K562 (cell line): ENCODE data around the gene LYSMD4. TPM values are rescaled to one million over a fixed set of nuclear protein-coding genes. Genes with fewer than 3 reads are reported as not detected.

Experiments used
- ATAC-seq: fragments of 200-7000 bp; cut with Tn5 transposase; 3 replicates; pipeline ENCODE4 v1.9.1; 2020; ENCODE audit warnings: moderate library complexity
- BruUV-seq: library from RNA; stranded (reverse); fragments of 400-500 nt; replicated peaks from 2 replicates; lab custom pipeline; 2021; lab: Mats Ljungman, UMichigan
- CTCF ChIA-PET: fragments of 300-600 bp; formaldehyde crosslinking; extraction: SDS; loops from one replicate; lab custom pipeline; 2021; ENCODE audit warnings: low intra/inter-chr PET ratio; lab: Yijun Ruan, JAX
- POLR2A ChIA-PET: fragments of 300-600, 350-650 bp; sonication (Branson Sonifier 250); formaldehyde crosslinking; extraction: SDS; loops from one replicate; lab custom pipeline; 2021; ENCODE audit warnings: antibody characterized with exemption, inconsistent platforms; lab: Yijun Ruan, JAX
- DNase-seq, 4 experiments: peaks; one replicate each; pipeline versions ENCODE4 v3.0.0 to v3.0.0-alpha.2; 2011 to 2018; ENCODE audit warnings: low spot score in 3 of 4, mixed read lengths in 3 of 4; ENCODE audit errors: extremely low read depth in 1 of 4
- FAIRE-seq: peaks from 2 replicates; lab custom pipeline; 2011; peaks lifted over from hg19 to GRCh38; lab: Jason Lieb, UNC
- H2AFZ ChIP-seq: 2 replicates; pipeline ENCODE4 v1.6.0; 2011; ENCODE audit warnings: low read depth, low read length, control low read depth, inconsistent platforms
- H3K27ac ChIP-seq: fragments of 200-600 bp; 3 replicates; pipeline ENCODE4 v1.8.0; 2011; ENCODE audit warnings: low read depth, mild to moderate bottlenecking, control low read depth, inconsistent platforms, low read length, moderate library complexity, mixed read lengths; ENCODE audit errors: extremely low read depth
- H3K27me3 ChIP-seq, 2 experiments: fragments of 300-600 bp in 1 of 2; 2 replicates in 1 of 2; 3 replicates in 1 of 2; pipeline versions ENCODE4 v1.6.0 to v1.8.0; 2011; ENCODE audit warnings: inconsistent platforms in 2 of 2, low read length in 2 of 2, mild to moderate bottlenecking in 1 of 2, mixed read lengths in 1 of 2, moderate library complexity in 1 of 2; ENCODE audit not compliant: control insufficient read depth in 2 of 2, insufficient read depth in 2 of 2
- H3K36me3 ChIP-seq: fragments of 300-600 bp; 3 replicates; pipeline ENCODE4 v1.8.0; 2011; ENCODE audit warnings: mild to moderate bottlenecking, low read length, inconsistent platforms; ENCODE audit not compliant: control insufficient read depth, insufficient read depth
- H3K4me1 ChIP-seq, 2 experiments: fragments of 200-600 bp in 1 of 2; replicated peaks in 1 of 2; 2 replicates in 1 of 2; 3 replicates in 1 of 2; pipeline versions ENCODE4 v1.5.1 to v1.8.0; 2011; ENCODE audit warnings: inconsistent platforms in 2 of 2, low read length in 2 of 2, mild to moderate bottlenecking in 1 of 2, mixed read lengths in 1 of 2, moderate library complexity in 1 of 2; ENCODE audit not compliant: control insufficient read depth in 2 of 2, insufficient read depth in 2 of 2
- H3K4me2 ChIP-seq: 2 replicates; pipeline ENCODE4 v1.6.1; 2011; ENCODE audit warnings: low read length, control low read depth, inconsistent platforms, mixed read lengths; ENCODE audit not compliant: insufficient read depth
- H3K4me3 ChIP-seq: fragments of 200-600 bp; sonication (generic), shearing (Covaris generic); 2 replicates; pipeline ENCODE4 v1.5.1; 2016; ENCODE audit warnings: control low read depth, inconsistent platforms
- H3K79me2 ChIP-seq: fragments of 200-600 bp; 3 replicates; pipeline ENCODE4 v1.8.0; 2011; ENCODE audit warnings: low read length, inconsistent platforms; ENCODE audit not compliant: control insufficient read depth, insufficient read depth
- H3K9ac ChIP-seq, 2 experiments: 2 replicates each; pipeline versions ENCODE4 v1.6.0 to v1.6.1; 2011; ENCODE audit warnings: low read depth in 2 of 2, low read length in 2 of 2, control low read depth in 1 of 2, inconsistent platforms in 1 of 2, mild to moderate bottlenecking in 1 of 2, mixed read lengths in 1 of 2; ENCODE audit not compliant: insufficient read depth in 1 of 2
- H3K9me1 ChIP-seq: one replicate; pipeline ENCODE4 v1.6.0; 2011; ENCODE audit warnings: inconsistent platforms, mild to moderate bottlenecking, low read length, moderate library complexity; ENCODE audit not compliant: control insufficient read depth, insufficient read depth
- H3K9me3 ChIP-seq: replicated peaks from 2 replicates; pipeline ENCODE4 v1.5.1; 2011; ENCODE audit warnings: low read depth, low read length, inconsistent platforms; ENCODE audit not compliant: control insufficient read depth, insufficient read depth
- H4K20me1 ChIP-seq: replicated peaks from 2 replicates; pipeline ENCODE4 v1.6.1; 2011; ENCODE audit warnings: low read length, inconsistent platforms, mixed read lengths; ENCODE audit not compliant: control insufficient read depth, insufficient read depth
- CXXC5 ChIP-seq: fragments of 250-450 bp; sonication (Bioruptor Pico); IDR thresholded peaks from 2 replicates; pipeline ENCODE4 v1.8.0; 2022; ENCODE audit warnings: inconsistent platforms, mild to moderate bottlenecking, moderate library complexity
- HNRNPK ChIP-seq: fragments of 200-400 bp; formaldehyde crosslinking; IDR thresholded peaks from one replicate; pipeline ENCODE4 v1.6.1; 2018; ENCODE audit warnings: mild to moderate bottlenecking, low read depth, low read length; ENCODE audit not compliant: poor library complexity, severe bottlenecking
- POLR2G ChIP-seq: fragments of 200-400 bp; formaldehyde crosslinking; IDR thresholded peaks from 2 replicates; pipeline ENCODE4 v1.6.1; 2017; ENCODE audit warnings: low read depth, mild to moderate bottlenecking, antibody characterized with exemption, low read length, moderate library complexity
- ZSCAN32 ChIP-seq: fragments of 450-650 bp; formaldehyde crosslinking; IDR thresholded peaks from 2 replicates; pipeline ENCODE4 v1.4.0; 2020; ENCODE audit warnings: mild to moderate bottlenecking, moderate library complexity
- WGBS: fragments of 100-300 bp; shearing (Covaris generic); methylation state at CpG from one replicate; pipeline ENCODE4 v1.1.6; 2016; ENCODE audit warnings: low coverage, mixed read lengths; ENCODE audit not compliant: insufficient coverage; ENCODE audit errors: missing lambda C conversion rate; 5-methylcytosine and 5-hydroxymethylcytosine counted together
- in situ Hi-C: fragments of 300-500 bp; cut with MboI; formaldehyde crosslinking; loops from 4 replicates; pipeline ENCODE4 v1.15.0; 2018; ENCODE audit warnings: inconsistent platforms, mixed read lengths
- intact Hi-C: fragments of 100-400 bp; cut with micrococcal nuclease; formaldehyde crosslinking; loops from 2 replicates; pipeline ENCODE4 v1.14.2; 2022
- polyA plus RNA-seq, 8 experiments: library from polyadenylated mRNA; depleted of rRNA in 4 of 8; stranded (reverse) in 5 of 8; unstranded in 3 of 8; fragments of >200 nt; fragmentation: Nextera tagmentation in 2 of 8; fragmentation: Illumina TruSeq in 1 of 8; extraction: Ambion mirVana in 2 of 8; extraction: Trizol in 1 of 8; gene quantifications; 2 replicates each; pipeline versions ENCODE4 v1.2.1 to v1.2.3, GENCODE V29; 2011 to 2014; ENCODE audit warnings: inconsistent platforms in 1 of 8, missing spikeins in 1 of 8
- total RNA-seq, 7 experiments: library from RNA; depleted of rRNA in 6 of 7; stranded (reverse); fragments of >200 nt in 6 of 7; fragmentation: Illumina TruSeq in 2 of 7; extraction: Trizol in 2 of 7; gene quantifications; 2 replicates each; pipeline versions ENCODE4 v1.2.1 to v1.2.3, GENCODE V29; 2011 to 2021; ENCODE audit warnings: low replicate concordance in 1 of 7
- TF ChIP-seq, protein P1 (sequence below): fragments of 250-450 bp; sonication (Bioruptor Pico); IDR thresholded peaks from 2 replicates; pipeline ENCODE4 v1.8.0; 2022; ENCODE audit warnings: moderate library complexity, mild to moderate bottlenecking, inconsistent platforms

LYSMD4 gene
- total and polyA plus RNA-seq, 9 of the 15 experiments (the other 6 are each of a cell fraction or from before 2014, with no cell fraction given) = 0.46 to 3.1 (median 2.0) TPM

DNA sequence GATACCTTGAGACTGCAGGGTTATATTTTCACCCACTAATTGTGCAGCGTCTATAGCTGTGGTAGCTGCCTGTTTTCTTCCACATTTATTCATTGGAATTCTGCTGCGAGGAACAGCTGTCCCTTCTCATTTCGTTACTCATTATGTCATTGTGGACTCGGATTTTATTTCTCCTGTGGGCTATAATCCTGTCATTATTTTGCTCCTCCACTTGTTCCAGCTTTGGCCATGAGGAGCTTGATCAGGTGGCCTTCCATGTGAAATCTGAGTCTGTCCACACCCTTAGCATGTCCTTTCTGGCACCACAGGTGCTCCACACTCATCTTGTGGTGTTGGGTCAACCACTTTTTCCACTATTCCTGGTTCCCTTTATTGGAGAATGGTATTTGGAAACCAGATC is 14.8 kb downstream of the LYSMD4 start:
- Histone ChIP-seq H3K4me1 (no peaks in the 10 kb centered on the region), H3K36me3 (no peaks in the 10 kb centered on the region), H3K9ac (no peak overlapping the region), H3K9me1 (no peaks in the 10 kb centered on the region), H3K27ac (no peak overlapping the region), H3K4me3 (no peak overlapping the region), H3K4me2 (no peak overlapping the region), H3K27me3 (peaks cover 0 to 13% of the 10 kb centered on the region in 2 experiments), H3K9me3 (no peaks in the 10 kb centered on the region), H3K79me2 (no peaks in the 10 kb centered on the region), H2AFZ (no peak overlapping the region), H4K20me1 (no peaks in the 10 kb centered on the region; the same call in 1 of the 2 replicates)
- TF ChIP-seq HNRNPK (no peak), ZSCAN32 (no peak), POLR2G (no peak), CXXC5 (CRISPR knock-in tag) (no peak)
- TF ChIP-seq, protein P1, sequence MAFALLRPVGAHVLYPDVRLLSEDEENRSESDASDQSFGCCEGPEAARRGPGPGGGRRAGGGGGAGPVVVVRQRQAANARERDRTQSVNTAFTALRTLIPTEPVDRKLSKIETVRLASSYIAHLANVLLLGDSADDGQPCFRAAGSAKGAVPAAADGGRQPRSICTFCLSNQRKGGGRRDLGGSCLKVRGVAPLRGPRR (CRISPR knock-in tag) = no peak
- no peak for DNase-seq
- no TSS peak for BruUV-seq
- ChIA-PET CTCF (no interaction called here), POLR2A (interaction anchor here (0.8 kb wide), 1 partner anchor 11 kb away, joined by 3 read pairs; no protein-coding TSS in a partner anchor)
- no peak for ATAC-seq
- intact Hi-C loops = no loop called here
- no peak for FAIRE-seq
- 23% methylated on average over 4 of the region's 4 CpGs for WGBS
- in situ Hi-C loops = no loop called here
